ENCODE results near the gene IPPK. TPM values are rescaled to one million over a fixed set of nuclear protein-coding genes. Genes with fewer than 3 reads are reported as not detected.

IPPK gene
- total and polyA plus RNA-seq, 2 experiments from 2014 or later = 10.7 to 17.8 TPM

DNA sequence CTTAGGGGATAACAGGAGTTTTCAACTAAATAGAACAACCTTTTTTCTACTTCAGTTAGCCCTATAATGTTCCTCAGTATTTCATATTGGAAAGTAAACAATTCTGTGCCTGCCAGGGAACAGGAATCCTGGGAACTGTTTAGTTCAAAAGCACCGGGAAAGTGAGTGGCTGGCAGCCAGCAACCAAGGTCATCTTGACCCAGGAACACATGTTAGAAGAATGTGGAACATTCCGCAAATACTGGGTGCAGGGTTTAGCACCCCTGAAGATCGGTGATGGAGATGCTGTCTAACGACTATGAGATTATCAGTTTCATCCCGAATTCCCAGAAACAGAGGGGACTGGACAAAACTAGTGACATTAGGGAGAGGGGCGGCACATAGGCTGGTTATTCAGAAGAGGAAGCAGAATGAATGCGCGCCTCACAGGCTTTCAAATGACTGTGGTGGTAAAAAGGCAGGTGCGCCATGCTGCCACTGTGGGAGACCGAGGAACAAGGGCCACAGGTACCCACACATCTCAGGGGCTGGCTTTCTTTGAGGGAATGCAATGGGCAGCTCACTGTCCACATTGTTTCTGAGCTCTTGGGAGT is 51.2 kb downstream of the IPPK start:
- Histone ChIP-seq H3K4me1 (ENCODE audit: insufficient read depth) (peaks cover 12% of the 10 kb centered on the region), H3K9ac (no peak overlapping the region), H3K36me3 (ENCODE audit: low read depth) (peaks cover 15% of the 10 kb centered on the region; the same call in 1 of the 2 replicates), H3K79me2 (ENCODE audit: insufficient read depth) (peaks cover 8% of the 10 kb centered on the region; the same call in 1 of the 2 replicates), H3K4me2 (ENCODE audit: unreplicated experiment) (no peak overlapping the region), H4K20me1 (ENCODE audit: insufficient read depth) (no peaks in the 10 kb centered on the region), H2AFZ (no peak overlapping the region), H3K27me3 (replicated peaks; ENCODE audit: insufficient read depth) (no peaks in the 10 kb centered on the region), H3K4me3 (no peak overlapping the region), H3K9me2 (ENCODE audit: insufficient read depth) (no peaks in the 10 kb centered on the region), H3K27ac (no peak overlapping the region), H3K9me3 (ENCODE audit: low read depth) (no peaks in the 10 kb centered on the region), H3F3A (ENCODE audit: insufficient read depth) (peaks cover 8% of the 10 kb centered on the region; the same call in 1 of the 2 replicates)
- in situ Hi-C loops (cut with MboI) = no loop called here
- TF ChIP-seq EZH2 (IDR thresholded peaks at IDR 0.05; ENCODE audit: insufficient read depth, poor library complexity, severe bottlenecking) (no peak), EZH2phosphoT487 (IDR thresholded peaks at IDR 0.05; ENCODE audit: insufficient read depth, low read depth) (no peak)
- 89 to 90% methylated on average over 10 of the region's 10 CpGs for WGBS, 2 experiments (ENCODE audit: low coverage in 1 of 2, low lambda C conversion rate in 2 of 2, missing lambda C conversion rate in 2 of 2)
- DNase-seq = no peak

DNA sequence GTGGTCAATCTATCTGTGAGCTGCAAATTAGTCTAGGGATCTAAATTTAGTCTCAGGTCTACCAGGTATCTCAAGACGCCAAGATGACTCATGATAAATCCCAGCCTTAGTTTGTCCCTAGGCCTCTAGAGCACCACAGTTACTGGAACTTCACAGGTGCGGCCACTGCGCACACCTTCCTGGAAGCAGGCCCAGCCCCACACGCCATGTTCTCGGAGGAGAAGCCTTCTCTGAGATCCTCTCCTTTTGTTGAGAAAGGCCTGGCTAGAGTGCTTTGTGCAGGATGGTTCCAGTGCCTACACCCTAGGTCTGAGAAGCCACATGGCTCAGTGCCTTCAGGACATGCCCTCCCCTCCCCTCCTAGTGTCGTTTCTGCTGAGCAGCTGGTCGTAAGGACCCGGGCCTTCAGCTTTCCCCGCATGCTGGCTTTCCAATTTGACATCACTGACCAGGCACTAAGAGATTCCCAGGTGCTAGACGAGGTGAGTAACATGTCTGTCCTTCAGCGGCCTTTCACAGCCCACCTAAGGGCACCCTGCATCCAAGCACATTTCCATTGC is 51.9 kb downstream of the IPPK start:
- no peak overlapping the region for H3K4me3 ChIP-seq
- H3K4me2 ChIP-seq (ENCODE audit: unreplicated experiment) = no peak overlapping the region
- H3K4me1 ChIP-seq (ENCODE audit: insufficient read depth) = peaks cover 12% of the 10 kb centered on the region
- no peaks in the 10 kb centered on the region for H3K27me3 ChIP-seq (replicated peaks; ENCODE audit: insufficient read depth)
- peaks cover 8% of the 10 kb centered on the region; the same call in 1 of the 2 replicates for H3K79me2 ChIP-seq (ENCODE audit: insufficient read depth)
- TF ChIP-seq EZH2phosphoT487 (IDR thresholded peaks at IDR 0.05; ENCODE audit: insufficient read depth, low read depth) = no peak
- TF ChIP-seq EZH2 (IDR thresholded peaks at IDR 0.05; ENCODE audit: insufficient read depth, poor library complexity, severe bottlenecking) = no peak
- DNase-seq = no peak
- no peaks in the 10 kb centered on the region for H3K9me3 ChIP-seq (ENCODE audit: low read depth)
- no peak overlapping the region for H3K27ac ChIP-seq
- in situ Hi-C loops (cut with MboI) = no loop called here
- no peaks in the 10 kb centered on the region for H4K20me1 ChIP-seq (ENCODE audit: insufficient read depth)
- H3F3A ChIP-seq (ENCODE audit: insufficient read depth) = peaks cover 8% of the 10 kb centered on the region; the same call in 1 of the 2 replicates
- H2AFZ ChIP-seq = no peak overlapping the region
- H3K9ac ChIP-seq = no peak overlapping the region
- H3K9me2 ChIP-seq (ENCODE audit: insufficient read depth) = no peaks in the 10 kb centered on the region
- 67 to 73% methylated on average over 11 of the region's 11 CpGs for WGBS, 2 experiments (ENCODE audit: low coverage in 1 of 2, low lambda C conversion rate in 2 of 2, missing lambda C conversion rate in 2 of 2)
- H3K36me3 ChIP-seq (ENCODE audit: low read depth) = peaks cover 15% of the 10 kb centered on the region; the same call in 1 of the 2 replicates

DNA sequence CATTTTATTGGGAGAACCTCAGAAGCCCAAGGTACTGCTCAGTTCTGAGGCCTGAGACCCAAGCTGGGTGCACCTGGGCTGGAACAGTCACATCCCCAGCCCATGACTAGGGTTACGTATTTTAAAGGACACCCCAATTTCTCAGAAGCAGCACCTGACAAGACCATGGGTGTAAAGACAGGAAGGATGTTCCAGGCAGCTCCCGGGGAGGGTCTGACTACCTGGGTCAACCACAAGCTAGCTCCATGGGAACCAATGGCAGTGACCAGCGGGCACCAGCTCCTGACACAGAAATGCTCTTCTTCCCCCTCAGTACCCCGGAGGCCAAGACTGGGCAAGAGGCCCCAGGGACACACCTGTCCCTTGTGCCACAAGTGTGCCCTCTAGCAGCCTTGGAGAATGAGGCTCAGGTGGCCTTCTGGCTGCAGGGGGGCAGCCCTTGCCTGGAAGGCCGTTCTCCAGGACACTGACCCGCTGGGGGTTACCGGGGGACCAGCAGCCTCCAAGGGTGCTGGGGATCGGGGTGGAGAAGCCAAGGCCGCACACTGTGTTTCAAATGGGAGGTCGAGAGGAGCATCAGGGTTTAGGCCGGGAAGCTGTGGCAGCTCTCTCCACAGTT is 52.6 kb downstream of the IPPK start:
- no peaks in the 10 kb centered on the region for H3K27me3 ChIP-seq (replicated peaks; ENCODE audit: insufficient read depth)
- 88 to 92% methylated on average over 8 to 11 of the region's 11 CpGs for WGBS, 2 experiments (ENCODE audit: low coverage in 1 of 2, low lambda C conversion rate in 2 of 2, missing lambda C conversion rate in 2 of 2)
- H3K4me1 ChIP-seq (ENCODE audit: insufficient read depth) = peaks cover 12% of the 10 kb centered on the region
- peaks cover 8% of the 10 kb centered on the region; the same call in 1 of the 2 replicates for H3F3A ChIP-seq (ENCODE audit: insufficient read depth)
- H3K36me3 ChIP-seq (ENCODE audit: low read depth) = peaks cover 16% of the 10 kb centered on the region; the same call in 1 of the 2 replicates
- no peak for DNase-seq
- H3K9me2 ChIP-seq (ENCODE audit: insufficient read depth) = no peaks in the 10 kb centered on the region
- no peak overlapping the region for H2AFZ ChIP-seq
- no peaks in the 10 kb centered on the region for H4K20me1 ChIP-seq (ENCODE audit: insufficient read depth)
- H3K4me3 ChIP-seq = no peak overlapping the region
- no peak overlapping the region for H3K9ac ChIP-seq
- H3K9me3 ChIP-seq (ENCODE audit: low read depth) = no peaks in the 10 kb centered on the region
- in situ Hi-C loops (cut with MboI) = no loop called here
- no peak for TF ChIP-seq EZH2phosphoT487 (IDR thresholded peaks at IDR 0.05; ENCODE audit: insufficient read depth, low read depth)
- no peak for TF ChIP-seq EZH2 (IDR thresholded peaks at IDR 0.05; ENCODE audit: insufficient read depth, poor library complexity, severe bottlenecking)
- no peak overlapping the region for H3K27ac ChIP-seq
- peaks cover 8% of the 10 kb centered on the region; the same call in 1 of the 2 replicates for H3K79me2 ChIP-seq (ENCODE audit: insufficient read depth)
- no peak overlapping the region for H3K4me2 ChIP-seq (ENCODE audit: unreplicated experiment)

DNA sequence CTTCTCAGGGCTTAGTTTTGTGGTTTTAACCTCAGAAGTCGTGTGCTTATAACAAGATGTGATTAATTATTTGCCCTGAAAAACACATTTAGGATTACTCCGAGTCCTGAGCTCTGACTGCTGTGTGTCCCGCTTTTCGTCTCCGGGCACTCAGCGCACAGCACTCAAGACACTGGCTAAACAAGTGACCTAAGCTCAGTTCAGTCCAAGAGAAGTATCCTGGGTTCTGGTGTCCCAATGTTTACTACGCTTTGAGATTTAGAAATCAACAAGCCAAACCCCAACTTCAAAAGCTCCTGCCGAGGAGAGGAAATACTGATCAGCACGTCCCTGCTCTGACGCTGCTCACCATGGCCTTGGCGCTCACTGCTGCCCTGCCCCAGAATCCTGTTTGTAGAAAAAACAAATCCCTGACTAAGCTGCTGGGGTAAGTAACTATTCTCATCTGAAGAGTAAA is 53.2 kb downstream of the IPPK start:
- H3K9ac ChIP-seq = peak overlapping the region; percentile 9; the same call in 1 of the 2 replicates
- WGBS, 2 experiments (ENCODE audit: low coverage in 1 of 2, low lambda C conversion rate in 2 of 2, missing lambda C conversion rate in 2 of 2) = 41 to 47% methylated on average over 11 of the region's 11 CpGs
- no peaks in the 10 kb centered on the region for H3K27me3 ChIP-seq (replicated peaks; ENCODE audit: insufficient read depth)
- DNase-seq = peak; percentile 40
- H4K20me1 ChIP-seq (ENCODE audit: insufficient read depth) = no peaks in the 10 kb centered on the region
- peaks cover 12% of the 10 kb centered on the region for H3K4me1 ChIP-seq (ENCODE audit: insufficient read depth)
- H3K79me2 ChIP-seq (ENCODE audit: insufficient read depth) = peaks cover 3% of the 10 kb centered on the region; the same call in 1 of the 2 replicates
- H3K36me3 ChIP-seq (ENCODE audit: low read depth) = peaks cover 22% of the 10 kb centered on the region; the same call in 1 of the 2 replicates
- H3K4me2 ChIP-seq (ENCODE audit: unreplicated experiment) = no peak overlapping the region
- in situ Hi-C loops (cut with MboI) = no loop called here
- H3K9me3 ChIP-seq (ENCODE audit: low read depth) = no peaks in the 10 kb centered on the region
- no peaks in the 10 kb centered on the region for H3K9me2 ChIP-seq (ENCODE audit: insufficient read depth)
- TF ChIP-seq EZH2phosphoT487 (IDR thresholded peaks at IDR 0.05; ENCODE audit: insufficient read depth, low read depth) = no peak
- no peak for TF ChIP-seq EZH2 (IDR thresholded peaks at IDR 0.05; ENCODE audit: insufficient read depth, poor library complexity, severe bottlenecking)
- peaks cover 8% of the 10 kb centered on the region; the same call in 1 of the 2 replicates for H3F3A ChIP-seq (ENCODE audit: insufficient read depth)
- H3K27ac ChIP-seq = 0 out of 2 replicates have a peak overlapping the region, but pooled peaks have one; percentile 13
- no peak overlapping the region for H2AFZ ChIP-seq
- no peak overlapping the region for H3K4me3 ChIP-seq

Data from GM23248 (cell line).